ENCODE results near the gene PIK3R2.

Gene PIK3R2

GRCh38 chr19:18197941-18198340 is 45.0 kb downstream of the PIK3R2 start:
- no peak for TF ChIP-seq PATZ1 (CRISPR knock-in tag; IDR thresholded peaks at IDR 0.05; ENCODE audit: borderline replicate concordance)
- no peak for TF ChIP-seq CSRNP3 (CRISPR knock-in tag; IDR thresholded peaks at IDR 0.05)
- no peak for TF ChIP-seq ISL1 (CRISPR knock-in tag; IDR thresholded peaks at IDR 0.05)
- no peak for TF ChIP-seq CSDC2 (CRISPR knock-in tag; IDR thresholded peaks at IDR 0.05)
- no peak for TF ChIP-seq OSR1 (CRISPR knock-in tag; IDR thresholded peaks at IDR 0.05)
- no peak for TF ChIP-seq PPARA (CRISPR knock-in tag; IDR thresholded peaks at IDR 0.05; ENCODE audit: borderline replicate concordance)
- no peak for TF ChIP-seq ZFP3 (CRISPR knock-in tag; IDR thresholded peaks at IDR 0.05)
- TF ChIP-seq ZFP30 (CRISPR knock-in tag; IDR thresholded peaks at IDR 0.05), result no peak
- TF ChIP-seq GLIS3 (CRISPR knock-in tag; IDR thresholded peaks at IDR 0.05), result no peak
- TF ChIP-seq ZNF565 (CRISPR knock-in tag; conservative IDR thresholded peaks at IDR 0.05; ENCODE audit: low read depth), result no peak
- TF ChIP-seq ARNTL (CRISPR knock-in tag; IDR thresholded peaks at IDR 0.05; ENCODE audit: borderline replicate concordance, low read depth), result no peak
- TF ChIP-seq CREB5 (CRISPR knock-in tag; IDR thresholded peaks at IDR 0.05; ENCODE audit: low read depth), result no peak
- no peak for TF ChIP-seq POU6F1 (CRISPR knock-in tag; IDR thresholded peaks at IDR 0.05; ENCODE audit: borderline replicate concordance, low read depth)
- no peak for TF ChIP-seq SNAI2 (CRISPR knock-in tag; IDR thresholded peaks at IDR 0.05)
- TF ChIP-seq RARB (CRISPR knock-in tag; IDR thresholded peaks at IDR 0.05), result no peak
- no peak for TF ChIP-seq BACH2 (CRISPR knock-in tag; IDR thresholded peaks at IDR 0.05; ENCODE audit: borderline replicate concordance)
- TF ChIP-seq TOX (CRISPR knock-in tag; IDR thresholded peaks at IDR 0.05; ENCODE audit: borderline replicate concordance), result no peak
- no peak for ATAC-seq

GRCh38 chr19:18198374-18198773 is 45.4 kb downstream of the PIK3R2 start:
- TF ChIP-seq ZFP3 (CRISPR knock-in tag; IDR thresholded peaks at IDR 0.05) (peak; percentile 92), ZNF8 (CRISPR knock-in tag; IDR thresholded peaks at IDR 0.05) (no peak), ISL1 (CRISPR knock-in tag; IDR thresholded peaks at IDR 0.05) (no peak)
- no peak for ATAC-seq

GRCh38 chr19:18202397-18202777 is 49.4 kb downstream of the PIK3R2 start:
- ATAC-seq, result no peak
- no peak for TF ChIP-seq GLIS3 (CRISPR knock-in tag; IDR thresholded peaks at IDR 0.05)
- TF ChIP-seq ESRRG (CRISPR knock-in tag; IDR thresholded peaks at IDR 0.05), result no peak
- TF ChIP-seq CREB5 (CRISPR knock-in tag; IDR thresholded peaks at IDR 0.05; ENCODE audit: low read depth), result no peak
- TF ChIP-seq TCF4 (CRISPR knock-in tag; IDR thresholded peaks at IDR 0.05; ENCODE audit: borderline replicate concordance), result no peak
- no peak for TF ChIP-seq BACH2 (CRISPR knock-in tag; IDR thresholded peaks at IDR 0.05; ENCODE audit: borderline replicate concordance)
- no peak for TF ChIP-seq POU6F1 (CRISPR knock-in tag; IDR thresholded peaks at IDR 0.05; ENCODE audit: borderline replicate concordance, low read depth)
- TF ChIP-seq SNAI2 (CRISPR knock-in tag; IDR thresholded peaks at IDR 0.05), result no peak
- no peak for TF ChIP-seq PPARA (CRISPR knock-in tag; IDR thresholded peaks at IDR 0.05; ENCODE audit: borderline replicate concordance)
- TF ChIP-seq ZNF565 (CRISPR knock-in tag; conservative IDR thresholded peaks at IDR 0.05; ENCODE audit: low read depth), result no peak
- no peak for TF ChIP-seq ISL1 (CRISPR knock-in tag; IDR thresholded peaks at IDR 0.05)
- no peak for TF ChIP-seq CSDC2 (CRISPR knock-in tag; IDR thresholded peaks at IDR 0.05)
- TF ChIP-seq TSHZ2 (CRISPR knock-in tag; IDR thresholded peaks at IDR 0.05), result no peak
- no peak for TF ChIP-seq PATZ1 (CRISPR knock-in tag; IDR thresholded peaks at IDR 0.05; ENCODE audit: borderline replicate concordance)
- TF ChIP-seq CSRNP3 (CRISPR knock-in tag; IDR thresholded peaks at IDR 0.05), result no peak
